Right lobe of liver (tissue), 4 donors: ENCODE results near the gene IGSF21.

Experiments used
- CTCF ChIP-seq, 4 donors: fragments of 200-600 bp in 3 of 4; fragments of 450-650 bp in 1 of 4; IDR thresholded peaks; one replicate each; pipeline versions ENCODE4 v1.5.1 to v1.8.0; 2016 to 2022; ENCODE audit warnings: antibody characterized with exemption in 4 of 4, mild to moderate bottlenecking in 2 of 4
- POLR2A ChIP-seq: fragments of 450-650 bp; IDR thresholded peaks from one replicate; pipeline ENCODE4 v1.6.1; 2017; ENCODE audit warnings: antibody characterized with exemption, mild to moderate bottlenecking
- donor health status: DM: no; HTN: no; CAD: no.
- donor health status: DM: no; HTN: no; CAD: no.
- donor health status: DM: no; HTN: yes; CAD: no.

- TF ChIP-seq CTCF (IDR thresholded peaks at IDR 0.05) (no peak), POLR2A (no peak)
Observed at GRCh38 chr1:18396247-18396980, 288.8 kb downstream of the IGSF21 start.
